ELR (cell line): ENCODE data around the gene NT5C1A.
A peak's percentile ranks its signal among the peaks of the same experiment; 100 is the strongest.

ENCODE experiments used
- DNase-seq: peaks from one replicate; pipeline ENCODE4 v3.0.0-alpha.2; 2015; ENCODE audit warnings: low read depth

Gene NT5C1A

DNA sequence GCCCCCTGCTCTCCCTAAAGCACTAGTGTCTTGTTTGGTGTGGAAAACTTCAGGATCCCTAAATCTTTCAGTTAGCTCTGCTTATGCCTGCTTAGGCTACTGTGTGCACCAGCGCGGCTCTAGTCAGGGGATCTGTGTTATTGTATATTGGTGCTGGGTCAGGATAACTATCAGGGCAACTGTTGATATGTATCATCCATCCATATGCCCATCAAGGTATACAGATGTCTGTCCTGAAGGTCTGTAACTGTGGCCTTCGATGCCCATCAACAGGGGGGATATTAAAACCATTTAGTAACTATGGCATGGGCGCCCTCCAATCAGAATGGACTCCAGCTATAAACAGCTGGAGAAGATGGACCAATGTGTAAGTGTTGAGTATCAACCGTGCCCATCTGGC, 12.4 kb downstream of the NT5C1A start:
- no peak for DNase-seq

DNA sequence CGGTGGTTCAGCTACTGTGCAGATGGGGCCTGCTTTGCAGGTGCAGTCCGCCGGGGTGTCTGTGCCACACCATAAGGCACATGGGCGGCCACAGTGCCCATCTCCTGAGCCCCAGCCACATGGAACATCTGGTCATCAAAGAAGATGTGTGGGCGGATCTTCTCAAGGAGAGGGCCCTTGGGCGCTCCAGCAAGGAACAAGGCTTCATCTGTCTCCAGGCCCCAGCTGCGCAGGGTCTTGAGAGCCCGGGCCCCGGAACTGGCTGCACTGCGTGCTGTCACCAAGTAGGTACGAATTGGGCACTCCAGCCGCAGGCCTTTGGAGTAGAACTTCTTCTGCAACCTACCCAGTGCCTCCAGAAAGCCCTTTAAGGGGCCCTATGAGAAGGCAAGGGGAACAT, 12.8 kb downstream of the NT5C1A start:
- DNase-seq = no peak

DNA sequence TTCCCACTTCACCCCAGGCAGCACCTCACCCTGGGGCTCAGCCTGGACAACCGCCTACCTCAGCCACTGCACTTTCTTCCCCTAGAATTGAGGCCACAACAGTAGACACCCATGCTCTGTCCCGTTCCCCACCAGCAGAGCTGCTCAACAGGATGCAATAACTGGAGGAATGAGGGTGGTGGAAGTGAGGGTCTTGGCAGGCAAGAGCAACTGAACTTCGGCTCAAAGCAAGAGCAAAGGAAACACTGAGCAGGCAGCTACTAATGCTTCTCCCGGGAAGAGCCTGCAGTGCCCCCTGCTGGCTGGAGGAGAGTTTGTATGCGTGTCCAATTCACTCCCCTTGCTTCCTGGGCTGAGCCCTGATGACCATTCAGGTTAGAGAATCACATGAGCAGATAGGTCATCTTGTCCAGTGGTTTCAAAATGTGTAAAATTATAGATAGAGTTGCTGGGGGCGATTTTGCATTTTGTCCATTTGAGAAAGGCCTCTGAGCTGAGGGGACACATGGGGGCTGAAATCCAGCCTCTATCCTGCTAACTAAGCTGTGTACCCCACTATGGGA, 13.9 kb downstream of the NT5C1A start:
- peak; percentile 73 for DNase-seq

DNA sequence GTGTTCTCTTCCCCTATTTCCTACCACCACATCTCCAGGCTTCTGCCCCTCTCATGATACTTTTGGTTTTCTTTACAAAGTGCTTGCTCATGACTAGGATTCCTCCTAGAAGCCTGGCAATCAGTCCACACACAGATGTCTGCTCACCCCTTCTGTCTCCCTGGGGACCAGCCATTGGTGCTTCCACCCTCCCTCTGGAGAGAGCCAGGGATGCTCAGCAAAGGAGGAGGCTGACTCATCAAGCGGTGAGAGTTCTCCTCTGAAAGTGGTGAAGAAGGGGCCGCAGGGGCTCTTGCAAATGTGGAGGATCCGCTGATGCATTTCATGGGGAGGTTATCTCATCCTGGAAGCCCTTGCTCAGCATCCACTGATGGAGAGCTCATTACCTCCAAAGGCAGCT, 14.5 kb downstream of the NT5C1A start:
- DNase-seq = peak; percentile 26

DNA sequence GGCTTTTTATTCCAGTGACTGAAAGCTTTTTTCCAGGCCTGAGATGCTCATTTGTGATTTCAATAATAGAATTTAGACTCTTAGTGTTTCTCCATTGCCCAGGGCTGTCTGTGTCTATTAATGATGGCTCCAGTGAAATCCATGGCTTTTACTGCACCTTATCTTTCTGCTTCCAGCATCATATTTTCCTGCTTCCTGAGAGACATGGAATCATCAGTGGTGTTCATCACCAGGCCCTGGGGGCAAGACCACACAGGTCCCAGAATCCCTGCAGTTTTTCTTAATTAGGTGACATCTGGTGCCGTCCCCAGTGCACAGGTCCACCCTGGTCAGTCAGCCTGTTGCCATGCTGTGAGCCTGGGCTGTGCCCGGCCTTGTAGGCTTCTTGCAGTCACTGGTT, 15.5 kb downstream of the NT5C1A start:
- DNase-seq = no peak

DNA sequence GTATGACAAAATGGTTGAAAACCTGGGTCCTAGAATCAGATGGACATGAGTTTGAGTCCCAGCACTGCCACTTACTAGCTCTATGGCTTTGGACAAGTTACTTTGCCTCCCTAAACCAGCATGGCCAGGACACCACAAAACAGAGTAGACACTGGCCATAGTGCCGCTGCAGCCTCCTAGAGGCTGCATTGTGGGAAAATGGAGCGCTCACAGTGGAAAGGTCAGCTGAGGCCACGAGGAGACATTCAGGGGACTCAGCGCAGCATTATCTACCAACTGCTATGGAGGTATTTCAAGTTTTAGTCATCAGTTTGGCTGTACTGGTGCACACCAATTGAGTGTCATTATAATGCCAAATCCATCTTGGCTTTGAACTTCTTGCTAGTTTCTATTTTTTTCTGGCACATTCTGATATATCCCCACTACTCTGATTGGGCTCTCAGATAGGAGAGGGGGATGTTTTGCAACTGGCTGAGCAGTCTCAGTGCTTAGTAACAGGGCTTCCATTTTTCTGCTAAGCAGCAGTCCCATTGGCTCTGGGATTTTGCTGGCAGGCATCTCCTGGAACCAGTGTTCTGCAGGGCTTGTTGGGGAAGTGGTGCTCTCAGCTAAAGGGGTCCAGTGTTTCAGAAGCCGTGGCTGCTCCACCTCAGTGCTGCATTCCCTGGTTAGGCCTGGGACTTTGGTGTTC, 16.2 kb downstream of the NT5C1A start:
- no peak for DNase-seq

DNA sequence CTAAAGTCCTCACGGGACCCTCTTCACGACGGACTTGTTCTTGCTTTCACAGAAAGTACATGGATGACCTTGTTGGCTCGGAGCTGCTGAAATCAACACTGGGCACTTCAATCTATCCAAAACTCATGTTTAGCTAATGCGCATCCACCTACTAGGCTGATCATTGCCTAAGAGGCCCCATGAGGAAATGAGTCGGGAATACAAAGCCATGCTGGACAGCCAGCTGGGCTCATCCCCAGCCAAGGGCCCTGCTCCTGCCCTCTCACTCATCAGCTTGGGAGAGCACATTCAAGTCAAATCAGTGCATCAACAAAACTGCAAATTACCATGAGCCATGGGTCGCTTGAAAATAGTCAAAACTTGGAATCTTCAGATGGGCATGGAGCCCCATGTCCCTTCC, 17.6 kb downstream of the NT5C1A start:
- DNase-seq = peak; percentile 19

DNA sequence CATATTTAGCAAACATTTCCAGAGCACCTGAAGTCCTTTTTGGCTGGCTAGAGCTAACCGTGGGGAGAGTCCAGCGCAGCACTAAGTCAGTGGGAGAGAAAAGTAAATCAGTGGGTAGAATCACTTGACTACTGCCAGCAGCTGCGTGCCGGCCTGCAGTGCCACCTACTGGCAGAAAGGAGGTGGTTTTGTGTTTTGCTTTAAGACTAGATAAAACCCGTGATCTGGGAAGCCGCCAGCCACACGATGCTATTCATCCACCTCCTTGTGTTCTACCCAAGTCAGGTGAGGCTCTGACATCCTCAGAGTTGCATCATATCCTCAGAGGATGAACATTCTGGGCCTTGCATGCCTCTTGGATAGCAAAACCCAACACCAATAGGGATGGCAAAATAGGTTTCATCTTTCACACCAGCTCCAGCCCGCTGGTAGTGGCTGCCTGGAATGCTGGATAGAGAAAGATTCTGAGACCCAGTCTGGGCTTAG, 18.3 kb downstream of the NT5C1A start:
- DNase-seq = peak; percentile 77

DNA sequence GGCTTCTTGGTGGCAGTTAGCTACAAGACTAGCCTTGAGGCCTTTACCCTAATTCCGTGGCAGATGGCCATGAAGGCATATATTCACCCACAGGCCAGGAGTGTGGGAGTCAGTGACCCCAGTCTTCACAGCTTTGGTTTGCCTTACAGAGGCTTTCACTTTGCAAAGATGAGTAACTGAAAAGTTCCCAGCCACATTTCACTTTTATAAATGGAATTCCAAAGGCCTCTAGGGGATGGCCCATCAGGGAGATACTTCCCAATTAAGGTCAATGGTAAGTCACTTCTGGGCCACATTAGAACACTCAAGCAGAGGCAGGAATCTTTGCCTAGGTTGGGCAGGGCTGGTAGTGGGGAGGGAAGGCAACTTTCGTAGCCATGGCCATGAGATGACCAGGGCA, 19.4 kb downstream of the NT5C1A start:
- no peak for DNase-seq

DNA sequence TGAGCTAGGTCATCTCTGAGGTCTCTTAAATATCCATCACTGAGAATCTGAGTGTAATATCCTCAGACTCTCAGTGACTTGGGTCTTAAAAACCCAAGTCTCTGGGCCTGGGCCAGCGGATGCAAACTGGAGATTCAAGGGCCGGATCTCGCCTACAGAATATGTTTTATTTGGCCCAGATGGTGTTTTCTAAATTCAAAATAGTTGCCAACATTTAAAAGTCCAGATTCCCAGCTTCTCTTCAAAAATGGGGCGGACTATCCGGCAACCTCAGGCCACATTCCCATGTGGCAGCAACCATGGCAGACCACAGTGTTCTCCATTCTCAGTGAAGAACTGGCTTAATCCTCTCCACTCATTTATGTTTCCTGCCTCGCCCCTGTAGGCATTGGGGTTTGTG, 19.8 kb downstream of the NT5C1A start:
- DNase-seq = no peak

DNA sequence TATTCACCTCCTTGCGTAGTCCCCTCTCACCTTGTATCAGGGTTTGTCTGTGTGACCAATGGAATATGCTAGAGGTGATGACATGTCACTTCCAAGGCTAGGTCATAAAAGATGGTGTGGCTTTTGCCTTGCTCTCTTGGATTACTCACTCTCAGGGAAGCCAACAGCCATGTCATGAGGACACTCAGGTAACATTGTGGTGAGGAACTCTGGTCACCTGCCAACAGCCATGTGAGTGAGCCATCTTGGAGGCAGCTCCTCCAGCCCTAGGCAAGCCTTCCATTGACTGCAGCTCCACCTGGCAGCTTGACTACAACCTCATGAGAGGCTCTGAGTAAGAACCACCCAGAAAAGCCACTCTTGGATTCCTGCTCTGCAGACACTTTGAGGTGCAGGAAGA, 21.5 kb downstream of the NT5C1A start:
- no peak for DNase-seq

DNA sequence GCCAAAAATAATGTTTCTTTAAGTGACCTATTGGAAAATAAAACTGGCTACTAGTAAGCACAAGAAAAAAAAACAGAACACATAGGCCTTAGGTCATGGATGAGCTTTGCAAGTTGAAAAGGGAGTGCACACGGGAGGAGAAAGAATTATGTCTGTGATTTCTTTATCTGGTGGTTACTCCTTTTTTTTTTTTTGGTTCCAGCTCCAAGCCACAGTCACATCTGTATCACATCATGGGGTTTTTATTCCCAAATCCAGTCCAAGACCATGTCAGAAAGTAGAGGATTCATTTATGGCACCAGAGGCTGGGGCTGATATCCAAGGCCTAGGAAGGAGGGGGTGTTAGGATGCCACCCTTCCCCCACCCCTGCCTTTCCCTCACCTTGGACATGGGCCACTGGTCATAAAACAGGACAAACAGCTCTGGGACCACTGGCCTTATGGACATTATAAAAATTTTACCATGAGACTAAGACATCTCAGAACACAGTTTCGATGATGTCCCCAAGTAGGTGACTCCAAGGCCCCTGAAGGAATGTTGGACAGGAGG, 22.2 kb downstream of the NT5C1A start:
- no peak for DNase-seq

DNA sequence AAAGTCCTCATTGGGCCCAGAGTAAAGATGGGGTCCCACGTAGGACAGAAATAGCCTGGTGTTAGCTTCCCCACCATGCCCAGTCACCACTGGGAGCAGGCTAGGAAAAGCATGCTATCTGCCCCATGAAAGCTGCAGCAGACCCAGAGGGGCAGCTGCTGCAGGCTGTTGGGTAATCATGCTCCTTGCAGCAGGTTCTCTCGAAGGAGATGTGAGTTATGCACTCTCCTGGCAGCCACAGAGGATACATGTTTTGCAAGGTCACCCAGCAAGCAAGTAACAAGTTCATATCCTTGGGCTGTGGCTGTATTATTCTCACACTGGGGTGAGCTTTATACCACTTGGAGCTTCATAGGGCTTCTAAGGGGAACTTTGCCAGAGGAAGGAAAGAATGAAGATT, 23.4 kb downstream of the NT5C1A start:
- no peak for DNase-seq

DNA sequence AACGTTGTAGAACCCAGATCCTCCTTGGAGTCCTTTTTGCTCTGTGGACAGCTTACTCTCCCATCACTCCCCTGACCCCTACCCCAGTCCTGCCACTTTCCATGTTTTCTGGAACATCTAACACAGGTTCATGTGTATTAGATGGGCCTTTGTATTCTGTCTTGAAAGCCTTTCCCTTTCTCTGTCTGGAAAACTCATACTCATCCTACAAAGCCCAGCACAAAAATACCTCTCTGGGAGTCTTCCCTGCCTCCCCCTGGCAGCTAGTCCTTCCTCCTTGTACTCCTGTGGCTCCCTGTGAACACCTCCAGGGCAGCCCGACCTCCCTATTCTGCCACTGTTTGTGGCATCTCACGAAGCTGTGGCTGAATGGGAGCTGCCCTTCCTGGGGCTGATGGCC, 24.7 kb downstream of the NT5C1A start:
- no peak for DNase-seq

DNA sequence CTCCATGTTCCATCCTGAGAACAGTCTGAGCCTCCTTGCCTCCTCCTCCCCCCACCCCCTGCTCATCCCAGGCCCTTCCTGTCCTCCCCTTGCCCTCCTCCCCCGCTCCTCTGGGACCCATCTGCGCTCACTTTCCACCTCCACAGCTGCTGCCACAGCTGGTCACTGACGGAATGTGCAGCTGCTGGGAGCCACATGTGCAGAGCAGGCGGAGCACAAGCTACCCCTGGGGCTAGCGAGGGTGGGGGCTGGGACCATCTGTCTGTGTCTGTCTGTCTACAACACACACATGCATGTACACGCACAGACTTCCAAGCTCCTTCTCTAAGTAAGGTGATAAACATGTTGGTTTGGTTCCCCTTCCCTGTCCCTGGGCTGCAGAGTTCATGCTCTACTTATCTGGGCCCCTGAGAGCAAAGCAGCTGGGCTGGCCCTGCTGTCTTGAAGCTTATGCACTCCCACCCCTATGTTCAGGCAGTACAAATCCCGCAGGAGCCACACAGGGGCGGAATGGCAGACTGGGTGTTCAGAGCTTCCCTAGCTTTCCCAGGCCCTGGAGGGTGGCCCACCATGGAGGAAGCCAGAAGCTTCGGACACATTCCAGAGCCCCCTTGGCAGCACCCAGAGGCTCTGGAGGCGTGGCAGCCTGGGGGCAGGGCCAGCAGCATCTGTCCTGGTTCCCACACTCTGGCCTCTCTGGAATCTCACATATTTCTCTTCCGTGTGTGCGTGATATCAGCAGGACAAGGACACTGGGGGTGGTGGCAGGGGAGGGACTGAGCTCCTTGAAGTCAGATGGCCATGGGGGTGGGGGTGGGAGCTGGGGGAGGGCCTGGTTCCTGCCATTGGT, 25.4 kb downstream of the NT5C1A start:
- peak; percentile 13 for DNase-seq

DNA sequence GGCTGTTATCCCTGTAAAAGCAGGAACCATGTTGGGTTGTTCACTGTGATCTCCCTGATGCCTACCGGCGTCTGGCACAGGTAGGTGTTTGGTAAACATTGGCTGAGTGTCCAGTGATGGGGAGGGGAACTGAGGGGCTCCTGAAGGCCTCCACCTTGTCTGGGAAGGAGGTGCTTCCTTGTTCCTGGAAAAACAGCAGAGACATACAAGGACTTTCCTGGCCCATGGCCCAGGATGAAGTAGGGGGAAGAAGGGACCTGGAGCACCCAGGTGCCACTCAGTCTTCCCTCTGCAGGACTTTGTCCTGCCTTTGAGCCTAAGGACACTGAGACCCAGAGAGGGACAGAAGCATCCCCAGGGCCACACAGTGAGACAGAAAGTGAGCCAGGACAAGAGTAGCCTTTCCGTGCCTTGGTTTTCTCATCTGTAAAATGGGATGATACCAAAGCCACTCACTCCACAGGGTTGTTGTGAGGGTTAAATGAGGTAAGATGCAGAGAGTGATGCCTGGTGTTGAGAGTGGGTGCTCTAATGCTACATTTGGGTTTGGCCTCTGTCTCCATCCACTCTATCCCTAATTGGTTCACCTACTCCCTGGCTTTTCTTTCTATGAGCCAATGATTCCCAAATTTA, 26.4 kb downstream of the NT5C1A start:
- no peak for DNase-seq

DNA sequence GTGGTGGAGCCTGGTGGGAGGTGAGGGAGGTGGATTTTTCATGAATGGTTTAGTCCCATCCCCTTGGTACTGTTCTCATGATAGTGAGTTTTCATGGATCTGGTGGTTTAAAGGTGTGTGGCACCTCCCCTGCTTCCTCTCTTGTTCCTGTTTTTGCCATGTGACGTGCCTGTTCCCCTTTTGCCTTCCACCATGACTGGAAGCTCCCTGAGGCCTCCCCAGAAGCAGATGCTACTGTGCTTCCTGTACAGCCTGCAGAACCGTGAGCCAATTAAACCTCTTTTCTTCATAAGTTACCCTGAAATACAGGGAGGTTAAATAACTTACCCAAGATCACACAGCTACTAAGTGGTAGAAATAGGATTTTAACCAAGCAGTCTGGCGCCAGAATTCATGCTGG, 28.2 kb downstream of the NT5C1A start:
- DNase-seq = no peak

DNA sequence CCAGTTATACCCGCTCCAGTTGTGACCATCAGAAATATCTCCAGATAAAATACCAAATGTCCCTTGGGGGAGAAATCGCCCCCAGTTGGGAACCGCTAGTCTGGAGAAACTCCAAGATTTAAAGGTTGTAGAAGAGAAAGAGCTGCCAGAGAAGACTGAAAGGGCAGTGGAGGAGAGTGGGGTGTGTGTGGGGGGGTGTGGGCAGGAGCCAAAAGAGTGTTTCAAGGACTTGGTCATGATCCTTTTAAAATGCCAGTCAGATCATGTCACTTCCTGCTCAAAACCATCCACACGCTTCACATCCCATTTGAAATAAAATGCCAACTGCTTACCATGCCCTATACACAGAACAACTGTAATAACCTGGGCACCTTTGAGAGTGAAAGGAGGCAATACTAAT, 29.1 kb downstream of the NT5C1A start:
- peak; percentile 51 for DNase-seq

DNA sequence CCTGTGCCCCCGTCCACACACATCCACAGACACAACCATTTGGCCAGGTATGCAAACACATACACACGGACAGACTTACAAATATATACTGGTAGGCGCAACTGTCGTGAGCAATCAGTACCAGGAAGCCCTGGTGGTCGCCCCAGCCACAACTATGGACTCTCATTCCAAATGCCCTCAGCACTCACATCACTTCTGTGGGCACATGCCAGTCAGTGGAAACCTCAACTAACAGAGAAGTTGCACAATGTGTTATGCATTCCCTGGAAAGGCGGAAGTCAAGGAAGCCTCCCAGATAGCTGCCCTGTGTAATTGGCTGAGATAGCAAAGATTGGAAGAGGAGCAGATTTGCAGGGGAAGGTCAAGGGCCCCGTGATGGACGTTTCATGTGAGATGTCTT, 31.0 kb downstream of the NT5C1A start:
- DNase-seq = no peak

DNA sequence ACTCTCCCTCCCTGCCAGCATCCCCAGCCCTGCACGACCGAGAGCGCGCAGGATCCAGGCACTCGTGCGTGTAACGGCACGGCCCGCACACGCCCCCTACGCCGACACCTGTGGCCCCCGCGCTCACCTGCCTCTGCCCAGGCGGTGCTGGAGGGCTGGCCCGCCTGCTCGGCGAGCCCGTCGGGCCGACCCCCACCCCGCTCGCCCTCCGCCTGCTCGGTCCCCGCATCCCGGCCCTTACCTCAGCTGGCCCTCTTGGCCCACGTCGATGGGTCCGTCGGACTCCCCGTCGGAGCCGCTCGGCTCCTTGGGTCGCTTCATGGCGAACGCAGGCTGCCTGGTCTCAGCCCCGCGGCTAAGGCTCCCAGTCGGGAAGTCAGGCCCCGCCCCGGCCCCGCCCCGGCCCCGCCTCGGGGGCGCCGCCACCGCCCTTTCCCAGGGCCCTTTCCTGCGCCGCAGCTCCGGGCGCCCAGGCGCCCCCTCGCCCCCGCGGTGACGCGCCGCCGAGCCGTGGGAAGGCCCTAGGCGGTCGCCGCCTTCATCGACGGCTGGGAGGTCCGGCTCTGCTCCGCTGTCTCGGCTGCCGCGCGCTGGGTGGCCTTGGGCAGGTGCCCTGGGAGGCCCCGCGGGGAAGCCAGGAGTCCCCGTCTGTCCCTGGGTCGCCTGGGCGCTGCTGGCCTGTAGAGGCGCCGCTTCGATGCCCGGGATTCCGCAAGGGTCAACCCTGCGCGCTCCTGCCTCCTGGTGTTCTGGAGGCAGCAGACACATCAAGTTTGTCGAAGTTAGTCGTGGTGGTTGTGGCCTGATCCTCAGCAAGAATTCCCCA, 32.4 kb downstream of the NT5C1A start, which contains the start of gene HEYL:
Gene HEYL, minus strand, starts transcription at position 339 of the 826 bp plus-strand sequence. Its CDS starts 18 bp downstream, at position 321.
- DNase-seq = peak; percentile 36

DNA sequence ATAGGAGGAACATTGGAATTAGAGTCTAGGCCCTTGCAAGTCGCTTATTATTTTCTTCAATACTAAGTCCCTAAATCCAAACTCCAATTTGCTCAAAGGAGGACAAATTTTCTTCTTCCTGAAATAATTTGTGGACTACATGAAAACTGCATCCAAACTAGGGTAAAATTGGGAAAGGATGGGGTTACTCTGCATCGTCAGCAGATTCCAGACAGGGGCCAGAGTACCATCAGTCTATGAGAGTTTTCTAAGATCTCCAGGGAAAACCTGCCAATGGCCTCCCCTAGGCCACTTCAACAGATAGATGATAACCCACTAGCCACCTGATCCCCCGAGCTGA, 33.0 kb downstream of the NT5C1A start:
- DNase-seq = no peak
